Uterus (tissue), 4 donors: ENCODE measurements around the gene NWD2. TPM values are rescaled to one million over a fixed set of nuclear protein-coding genes. Genes with fewer than 3 reads are reported as not detected.

ENCODE experiments used
- DNase-seq, 2 donors: peaks; one replicate each; pipeline ENCODE4 v3.0.0-alpha.2; 2019 to 2020
- H3K27ac ChIP-seq, 2 donors: fragments of 200-600 bp; sonication (generic); 1 replicate in 1 of 2; 2 replicates in 1 of 2; pipeline ENCODE4 v1.5.1; 2016 to 2018
- H3K27me3 ChIP-seq, 2 donors: fragments of 200-600 bp; sonication (generic); one replicate each; pipeline ENCODE4 v1.5.1; 2018 to 2019; ENCODE audit warnings: control low read depth in 1 of 2
- H3K36me3 ChIP-seq, 2 donors: fragments of 200-600 bp; sonication (generic); one replicate each; pipeline ENCODE4 v1.5.1; 2019; ENCODE audit warnings: control low read depth in 1 of 2
- H3K4me1 ChIP-seq, 2 donors: fragments of 200-600 bp; sonication (generic); one replicate each; pipeline ENCODE4 v1.5.1; 2018 to 2019; ENCODE audit warnings: control low read depth in 1 of 2
- H3K4me3 ChIP-seq, 2 donors: fragments of 200-600 bp; sonication (generic); 1 replicate in 1 of 2; 2 replicates in 1 of 2; pipeline ENCODE4 v1.5.1; 2018 to 2019; ENCODE audit warnings: mild to moderate bottlenecking in 1 of 2
- H3K9me3 ChIP-seq, 2 donors: fragments of 200-600 bp; sonication (generic); one replicate each; pipeline ENCODE4 v1.5.1; 2019; ENCODE audit warnings: control low read depth in 1 of 2
- POLR2A ChIP-seq, 2 donors: fragments of 450-650 bp; IDR thresholded peaks; one replicate each; pipeline ENCODE4 v1.6.1; 2016; ENCODE audit warnings: antibody characterized with exemption in 2 of 2, mild to moderate bottlenecking in 1 of 2, moderate library complexity in 1 of 2
- intact Hi-C: fragments of 100-400 bp; cut with DNase I; formaldehyde crosslinking; loops from one replicate; pipeline ENCODE4 v1.15.1; 2023; ENCODE audit warnings: low total_unique reads
- total RNA-seq, 4 donors: library from RNA; depleted of rRNA in 3 of 4; stranded (reverse); fragments of >200 nt in 3 of 4; gene quantifications; one replicate each; pipeline versions ENCODE4 v1.1.0 to v1.2.4, GENCODE V29; 2014 to 2023
- TF ChIP-seq, protein P1 (sequence below), 4 experiments: fragments of 200-600 bp in 2 of 4; fragments of 450-650 bp in 2 of 4; sonication (generic) in 2 of 4; IDR thresholded peaks; one replicate each; pipeline ENCODE4 v1.5.1; 2016 to 2019; ENCODE audit warnings: antibody characterized with exemption in 4 of 4, mild to moderate bottlenecking in 2 of 4, moderate library complexity in 1 of 4
- donor health status: DM: yes; HTN: yes; CAD: no.

NWD2 gene
- total RNA-seq, 4 donors from 2014 or later: 0.14 TPM; not detected in 3

- H3K4me1 ChIP-seq: no peaks in the 10 kb centered on the region
- H3K27me3 ChIP-seq: no peaks in the 10 kb centered on the region
- H3K9me3 ChIP-seq: no peaks in the 10 kb centered on the region
- no peak overlapping the region for H3K4me3 ChIP-seq
- TF ChIP-seq, protein P1, sequence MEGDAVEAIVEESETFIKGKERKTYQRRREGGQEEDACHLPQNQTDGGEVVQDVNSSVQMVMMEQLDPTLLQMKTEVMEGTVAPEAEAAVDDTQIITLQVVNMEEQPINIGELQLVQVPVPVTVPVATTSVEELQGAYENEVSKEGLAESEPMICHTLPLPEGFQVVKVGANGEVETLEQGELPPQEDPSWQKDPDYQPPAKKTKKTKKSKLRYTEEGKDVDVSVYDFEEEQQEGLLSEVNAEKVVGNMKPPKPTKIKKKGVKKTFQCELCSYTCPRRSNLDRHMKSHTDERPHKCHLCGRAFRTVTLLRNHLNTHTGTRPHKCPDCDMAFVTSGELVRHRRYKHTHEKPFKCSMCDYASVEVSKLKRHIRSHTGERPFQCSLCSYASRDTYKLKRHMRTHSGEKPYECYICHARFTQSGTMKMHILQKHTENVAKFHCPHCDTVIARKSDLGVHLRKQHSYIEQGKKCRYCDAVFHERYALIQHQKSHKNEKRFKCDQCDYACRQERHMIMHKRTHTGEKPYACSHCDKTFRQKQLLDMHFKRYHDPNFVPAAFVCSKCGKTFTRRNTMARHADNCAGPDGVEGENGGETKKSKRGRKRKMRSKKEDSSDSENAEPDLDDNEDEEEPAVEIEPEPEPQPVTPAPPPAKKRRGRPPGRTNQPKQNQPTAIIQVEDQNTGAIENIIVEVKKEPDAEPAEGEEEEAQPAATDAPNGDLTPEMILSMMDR (IDR thresholded peaks at IDR 0.05): no peak
- TF ChIP-seq POLR2A (IDR thresholded peaks at IDR 0.05): no peak
- H3K27ac ChIP-seq: no peak overlapping the region
- H3K36me3 ChIP-seq: no peaks in the 10 kb centered on the region
- intact Hi-C loops: no loop called here
- DNase-seq: no peak
Observed at GRCh38 chr4:37441231-37442061, 196.9 kb downstream of the NWD2 start.

GRCh38 chr4:37442062-37442323 lies 197.4 kb downstream of the NWD2 start:
- Histone ChIP-seq H3K9me3 (no peaks in the 10 kb centered on the region), H3K4me1 (no peaks in the 10 kb centered on the region), H3K36me3 (no peaks in the 10 kb centered on the region), H3K27me3 (no peaks in the 10 kb centered on the region), H3K27ac (no peak overlapping the region), H3K4me3 (no peak overlapping the region)
- intact Hi-C loops: no loop called here
- no peak for DNase-seq
- no peak for TF ChIP-seq POLR2A (IDR thresholded peaks at IDR 0.05)
- TF ChIP-seq, protein P1 (IDR thresholded peaks at IDR 0.05): no peak

DNA sequence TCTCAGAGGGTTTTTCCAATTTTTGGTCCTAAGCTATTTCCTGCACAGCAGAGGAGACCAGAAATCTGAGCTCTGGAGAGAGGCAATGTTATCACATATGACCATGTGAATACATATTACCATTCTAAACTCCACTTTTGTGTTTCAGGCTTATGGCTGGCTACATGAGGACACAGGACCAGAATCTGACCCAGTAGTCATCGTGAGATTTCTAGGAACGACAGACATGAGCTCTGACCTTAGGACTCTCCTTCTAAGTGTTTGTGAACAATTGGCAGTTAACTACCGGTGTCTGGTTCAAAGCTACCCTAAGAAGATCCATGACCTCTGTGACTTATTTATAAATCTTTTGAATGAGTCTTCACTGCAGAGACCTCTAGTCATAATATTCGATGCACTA lies 198.6 kb downstream of the NWD2 start:
- intact Hi-C loops: no loop called here
- Histone ChIP-seq H3K4me3 (no peak overlapping the region), H3K36me3 (no peaks in the 10 kb centered on the region)

GRCh38 chr4:37445023-37445422 lies 200.5 kb downstream of the NWD2 start:
- intact Hi-C loops: no loop called here
- H3K4me1 ChIP-seq: no peaks in the 10 kb centered on the region
- DNase-seq: no peak

More for the DNA sequence above, 198.6 kb downstream of the NWD2 start:
- no peak for TF ChIP-seq POLR2A (IDR thresholded peaks at IDR 0.05)
- TF ChIP-seq, protein P1 (IDR thresholded peaks at IDR 0.05): no peak
- Histone ChIP-seq H3K9me3 (no peaks in the 10 kb centered on the region), H3K27me3 (no peaks in the 10 kb centered on the region), H3K27ac (no peak overlapping the region), H3K4me1 (no peaks in the 10 kb centered on the region)
- no peak for DNase-seq

DNA sequence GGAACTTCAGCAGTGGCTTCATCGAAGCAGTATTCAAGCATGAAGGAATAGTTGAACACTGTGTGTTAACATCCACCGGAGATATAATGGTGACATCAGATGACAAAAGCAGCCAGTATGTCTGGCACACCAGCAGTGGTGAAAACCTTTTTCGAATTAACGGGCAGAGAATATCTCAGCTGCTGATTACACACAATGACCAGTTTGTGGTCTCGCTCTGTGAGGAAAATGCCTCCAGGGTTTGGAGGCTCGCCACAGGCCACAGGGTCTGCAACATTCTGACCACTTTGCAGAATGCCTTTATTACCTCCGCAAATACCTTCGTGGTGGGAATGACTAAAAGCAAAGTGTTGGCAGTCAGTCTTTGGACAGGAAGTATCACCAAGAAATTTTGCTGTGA lies 201.5 kb downstream of the NWD2 start:
- H3K27ac ChIP-seq: no peak overlapping the region
- H3K9me3 ChIP-seq: no peaks in the 10 kb centered on the region
- H3K4me3 ChIP-seq: no peak overlapping the region
- TF ChIP-seq POLR2A (IDR thresholded peaks at IDR 0.05): no peak
- TF ChIP-seq, protein P1 (IDR thresholded peaks at IDR 0.05): no peak
- H3K36me3 ChIP-seq: no peaks in the 10 kb centered on the region
- intact Hi-C loops: no loop called here
- no peaks in the 10 kb centered on the region for H3K27me3 ChIP-seq
- DNase-seq: no peak
- H3K4me1 ChIP-seq: no peaks in the 10 kb centered on the region

More at GRCh38 chr4:37445023-37445422, 200.5 kb downstream of the NWD2 start:
- no peaks in the 10 kb centered on the region for H3K27me3 ChIP-seq
- H3K36me3 ChIP-seq: no peaks in the 10 kb centered on the region
- no peak overlapping the region for H3K27ac ChIP-seq
- H3K9me3 ChIP-seq: no peaks in the 10 kb centered on the region
- TF ChIP-seq, protein P1 (IDR thresholded peaks at IDR 0.05): no peak
- TF ChIP-seq POLR2A (IDR thresholded peaks at IDR 0.05): no peak
- H3K4me3 ChIP-seq: no peak overlapping the region
